Psoas muscle (tissue), 8 donors: Measurements from ENCODE around the gene RNF157. TPM values are rescaled to one million over a fixed set of nuclear protein-coding genes. Genes with fewer than 3 reads are reported as not detected.
A peak's percentile ranks its signal among the peaks of the same experiment; 100 is the strongest.

Experiments
- ATAC-seq, 4 donors: fragments of 200-7000 bp; cut with Tn5 transposase; one replicate each; pipeline ENCODE4 v1.9.1; 2020; ENCODE audit warnings: moderate library complexity in 3 of 4, mild to moderate bottlenecking in 2 of 4
- DNase-seq, 2 donors: peaks; one replicate each; pipeline ENCODE4 v3.0.0-alpha.2; 2020
- H3K27ac ChIP-seq: fragments of 200-600 bp; one replicate; pipeline ENCODE4 v1.8.0; 2022
- H3K27me3 ChIP-seq, 3 donors: fragments of 200-600 bp in 1 of 3; one replicate each; pipeline versions ENCODE4 v1.6.1 to v1.8.0; 2013 to 2022; ENCODE audit warnings: low read length in 2 of 3, mild to moderate bottlenecking in 2 of 3, moderate library complexity in 1 of 3; ENCODE audit not compliant: insufficient read depth in 3 of 3
- H3K36me3 ChIP-seq, 2 donors: fragments of 200-600 bp in 1 of 2; one replicate each; pipeline versions ENCODE4 v1.6.1 to v1.8.0; 2013 to 2022; ENCODE audit warnings: low read depth in 1 of 2, mild to moderate bottlenecking in 1 of 2, moderate library complexity in 1 of 2; ENCODE audit not compliant: insufficient read depth in 1 of 2
- H3K4me1 ChIP-seq: fragments of 200-600 bp; one replicate; pipeline ENCODE4 v1.8.0; 2022
- H3K4me3 ChIP-seq: fragments of 200-600 bp; one replicate; pipeline ENCODE4 v1.8.0; 2022; ENCODE audit warnings: mild to moderate bottlenecking
- H3K9me3 ChIP-seq: fragments of 200-600 bp; one replicate; pipeline ENCODE4 v1.8.0; 2022
- WGBS, 3 donors: extraction: QIAGEN DNeasy Blood & Tissue Kit; methylation state at CpG; one replicate each; pipeline versions ENCODE4 v1.1.6 to v1.1.7; 2013; 5-methylcytosine and 5-hydroxymethylcytosine counted together
- intact Hi-C, 2 donors: fragments of 100-400 bp; cut with DNase I; formaldehyde crosslinking; loops; one replicate each; pipeline versions ENCODE4 v1.11.0 to v1.14.2; 2022
- polyA plus RNA-seq, 3 donors: library from polyadenylated mRNA; stranded (reverse); fragments of 200-250 nt; gene quantifications; one replicate each; pipeline ENCODE4 v1.2.3, GENCODE V29; 2013
- total RNA-seq, 4 donors: library from RNA; stranded (reverse); fragmentation: NEBNext Ultra II Directional in 2 of 4; extraction: Animal tissue kit (Norgen Biotek cat#: 25700) in 2 of 4; gene quantifications; one replicate each; pipeline versions ENCODE4 v1.2.1 to v1.2.4, GENCODE V29; 2021 to 2023
- TF ChIP-seq, protein P1 (sequence below): fragments of 200-600 bp; IDR thresholded peaks from one replicate; pipeline ENCODE4 v1.8.0; 2022; ENCODE audit warnings: antibody characterized with exemption
- donor health status: healthy with polysubstance abuse.
- donor health status: DM: no; HTN: no; CAD: no; lungs with moderate emphysema.
- donor health status: Bipolar disorder and iron deficiency.
- donor health status: healthy.
- donor health status: DM: yes; HTN: yes; CAD: no.
- donor health status: DM: no; HTN: no; CAD: no.
- donor health status: DM: no; HTN: no; CAD: no.
- donor health status: DM: yes; HTN: yes; CAD: no.

Gene RNF157
- total and polyA plus RNA-seq, 7 donors = 14.9 to 90.1 (median 69.3) TPM

DNA sequence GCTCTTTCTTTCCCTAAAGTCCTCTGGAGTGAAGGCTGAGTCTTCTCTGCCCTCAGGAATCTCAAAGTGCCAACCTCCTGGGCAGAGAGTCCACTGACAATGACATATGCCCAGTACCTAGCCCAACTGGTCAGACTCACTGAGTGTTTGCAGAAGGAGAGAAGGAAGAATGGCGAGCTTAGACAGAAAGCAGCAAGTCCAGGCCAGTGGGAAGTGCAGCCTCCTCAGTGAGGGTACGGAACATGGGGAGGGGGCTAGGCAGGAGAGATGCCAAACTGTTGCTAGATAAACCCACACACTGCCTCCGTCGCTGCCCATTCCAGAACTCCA lies 137.4 kb downstream of the RNF157 start:
- Histone ChIP-seq H3K27me3 (no peaks in the 10 kb centered on the region), H3K4me1 (peaks cover 14% of the 10 kb centered on the region), H3K4me3 (peak overlapping the region; percentile 88), H3K9me3 (no peaks in the 10 kb centered on the region), H3K27ac (peak overlapping the region; percentile 80), H3K36me3 (peaks cover 0 to 41% of the 10 kb centered on the region in 2 donors)
- TF ChIP-seq, protein P1, sequence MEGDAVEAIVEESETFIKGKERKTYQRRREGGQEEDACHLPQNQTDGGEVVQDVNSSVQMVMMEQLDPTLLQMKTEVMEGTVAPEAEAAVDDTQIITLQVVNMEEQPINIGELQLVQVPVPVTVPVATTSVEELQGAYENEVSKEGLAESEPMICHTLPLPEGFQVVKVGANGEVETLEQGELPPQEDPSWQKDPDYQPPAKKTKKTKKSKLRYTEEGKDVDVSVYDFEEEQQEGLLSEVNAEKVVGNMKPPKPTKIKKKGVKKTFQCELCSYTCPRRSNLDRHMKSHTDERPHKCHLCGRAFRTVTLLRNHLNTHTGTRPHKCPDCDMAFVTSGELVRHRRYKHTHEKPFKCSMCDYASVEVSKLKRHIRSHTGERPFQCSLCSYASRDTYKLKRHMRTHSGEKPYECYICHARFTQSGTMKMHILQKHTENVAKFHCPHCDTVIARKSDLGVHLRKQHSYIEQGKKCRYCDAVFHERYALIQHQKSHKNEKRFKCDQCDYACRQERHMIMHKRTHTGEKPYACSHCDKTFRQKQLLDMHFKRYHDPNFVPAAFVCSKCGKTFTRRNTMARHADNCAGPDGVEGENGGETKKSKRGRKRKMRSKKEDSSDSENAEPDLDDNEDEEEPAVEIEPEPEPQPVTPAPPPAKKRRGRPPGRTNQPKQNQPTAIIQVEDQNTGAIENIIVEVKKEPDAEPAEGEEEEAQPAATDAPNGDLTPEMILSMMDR = no peak
- WGBS, 3 donors = 1 to 2% (median 2%) methylated on average over 4 of the region's 4 CpGs
- intact Hi-C loops = no loop called here
- ATAC-seq (peak in 1 of 4 donors; percentile 9), DNase-seq (no peak)

DNA sequence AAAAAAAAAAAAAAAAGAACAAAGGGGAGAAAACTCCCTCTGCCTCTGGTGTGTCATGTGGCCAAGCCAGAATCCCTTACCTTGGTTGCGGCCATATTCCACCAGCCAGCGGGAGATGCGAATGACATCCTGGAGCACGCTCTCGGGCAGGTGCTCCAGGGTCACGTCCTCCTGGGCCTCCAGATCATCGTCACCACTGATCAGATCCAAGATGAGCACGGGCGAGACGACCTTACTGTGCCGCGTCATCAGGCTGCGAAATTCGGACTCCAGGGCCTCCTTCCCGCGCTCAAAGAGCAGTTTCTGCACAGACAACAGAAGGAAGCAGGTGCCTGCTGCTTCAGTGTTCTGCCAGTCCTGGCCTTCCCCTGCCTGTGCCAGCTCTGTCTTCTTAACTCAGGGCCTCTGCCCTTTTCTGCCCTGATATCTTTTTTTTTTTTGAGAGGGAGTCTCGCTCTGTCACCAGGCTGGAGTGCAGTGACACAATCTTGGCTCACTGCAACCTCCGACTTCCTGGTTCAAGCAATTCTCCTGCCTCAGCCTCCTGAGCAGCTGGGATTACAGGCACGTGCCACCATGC lies 142.5 kb downstream of the RNF157 start:
- Histone ChIP-seq H3K27me3 (no peaks in the 10 kb centered on the region), H3K9me3 (no peaks in the 10 kb centered on the region), H3K4me1 (peaks cover 9% of the 10 kb centered on the region), H3K27ac (no peak overlapping the region), H3K4me3 (no peak overlapping the region), H3K36me3 (peaks cover 0 to 92% of the 10 kb centered on the region in 2 donors)
- ATAC-seq (no peak), DNase-seq (no peak)
- TF ChIP-seq, protein P1 = no peak
- WGBS, 3 donors = 87 to 94% (median 90%) methylated on average over 19 of the region's 19 CpGs
- intact Hi-C loops = no loop called here

DNA sequence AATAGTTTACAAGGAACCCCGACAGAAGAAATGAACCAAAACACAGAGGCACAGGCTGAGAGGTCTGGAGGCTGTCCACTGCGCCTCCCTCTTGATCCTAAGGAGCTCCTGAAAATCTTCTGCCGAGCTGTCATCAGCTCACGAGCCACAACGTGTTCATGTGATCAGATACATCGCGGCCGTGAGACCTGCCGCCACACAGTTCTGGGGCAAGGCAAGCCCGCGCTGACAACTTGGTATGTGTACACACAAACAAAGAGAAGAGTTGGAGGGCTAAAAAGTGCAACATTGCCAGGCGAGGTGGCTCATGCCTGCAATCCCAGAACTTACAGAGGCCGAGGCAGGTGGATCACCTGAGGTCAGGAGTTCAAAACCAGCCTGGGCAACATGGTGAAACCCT lies 144.3 kb downstream of the RNF157 start:
- 84 to 93% (median 90%) methylated on average over 13 of the region's 13 CpGs for WGBS, 3 donors
- intact Hi-C loops = no loop called here
- no peaks in the 10 kb centered on the region for H3K9me3 ChIP-seq
- peaks cover 0 to 98% of the 10 kb centered on the region in 2 donors for H3K36me3 ChIP-seq
- no peak overlapping the region for H3K27ac ChIP-seq
- no peaks in the 10 kb centered on the region for H3K4me1 ChIP-seq
- no peaks in the 10 kb centered on the region for H3K27me3 ChIP-seq
- ATAC-seq (no peak), DNase-seq (no peak)
- TF ChIP-seq, protein P1 = no peak
- H3K4me3 ChIP-seq = no peak overlapping the region

DNA sequence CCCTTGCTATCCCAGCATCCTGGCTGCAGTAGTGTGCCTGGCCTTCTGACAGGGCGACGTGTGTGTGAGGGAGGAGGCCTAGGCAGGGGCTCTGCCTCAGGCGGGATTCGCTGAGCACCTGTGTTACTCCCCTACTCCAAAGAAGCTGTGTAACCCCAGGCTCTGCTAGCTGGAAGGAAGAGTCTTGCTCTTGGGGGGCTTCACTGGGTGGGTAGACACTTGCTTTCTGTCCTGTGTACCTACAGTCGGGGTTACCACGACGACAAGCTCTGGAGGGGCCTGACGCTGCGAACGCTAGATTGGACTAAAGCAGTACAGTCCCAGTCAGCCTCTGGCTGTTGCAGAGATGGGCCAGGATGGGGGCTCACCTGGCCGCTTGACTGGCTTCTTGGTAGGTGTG lies 146.2 kb downstream of the RNF157 start:
- intact Hi-C loops = no loop called here
- DNase-seq (no peak), ATAC-seq (no peak)
- H3K4me3 ChIP-seq = no peak overlapping the region
- peaks cover 0 to 98% of the 10 kb centered on the region in 2 donors for H3K36me3 ChIP-seq
- no peaks in the 10 kb centered on the region for H3K4me1 ChIP-seq
- H3K27ac ChIP-seq = no peak overlapping the region
- TF ChIP-seq, protein P1 = no peak
- no peaks in the 10 kb centered on the region for H3K9me3 ChIP-seq
- no peaks in the 10 kb centered on the region for H3K27me3 ChIP-seq
- 84 to 96% (median 85%) methylated on average over 11 of the region's 11 CpGs for whole genome bisulfite sequencing, 3 donors
